PFSK-1 (cell line): ENCODE results near the gene VAV3.

Source experiments
- FOXP2 ChIP-seq: optimal IDR thresholded peaks from 2 replicates; pipeline ENCODE3; 2011; ENCODE audit warnings: borderline replicate concordance, control low read depth, inconsistent platforms; ENCODE audit not compliant: insufficient read depth; ENCODE audit errors: extremely low read length, extremely low read depth
- POLR2AphosphoS5 ChIP-seq: IDR thresholded peaks from 2 replicates; pipeline ENCODE4 v1.6.1; 2012; ENCODE audit warnings: low read depth, mild to moderate bottlenecking, control low read depth, low read length, moderate library complexity
- REST ChIP-seq, 2 experiments: IDR thresholded peaks; 2 replicates each; pipeline versions ENCODE4 v1.6.1 to v1.8.0; 2011 to 2012; ENCODE audit warnings: low read depth in 2 of 2, low read length in 2 of 2, control low read depth in 1 of 2, inconsistent platforms in 1 of 2, mild to moderate bottlenecking in 1 of 2, moderate library complexity in 1 of 2; ENCODE audit not compliant: insufficient read depth in 1 of 2
- SIN3A ChIP-seq: IDR thresholded peaks from 2 replicates; pipeline ENCODE4 v1.6.1; 2012; ENCODE audit warnings: mild to moderate bottlenecking, low read length, moderate library complexity, borderline replicate concordance; ENCODE audit not compliant: insufficient read depth
- TAF1 ChIP-seq: IDR thresholded peaks from 2 replicates; pipeline ENCODE4 v1.6.1; 2012; ENCODE audit warnings: low read length, control low read depth, borderline replicate concordance; ENCODE audit not compliant: insufficient read depth

The VAV3 gene

GRCh38 chr1:107538502-107538901, 426.5 kb downstream of the VAV3 start:
- TF ChIP-seq SIN3A = no peak
- no peak for TF ChIP-seq TAF1
- no peak for TF ChIP-seq POLR2AphosphoS5
- TF ChIP-seq FOXP2 = no peak
- TF ChIP-seq REST (IDR thresholded peaks at IDR 0.05; ENCODE audit: insufficient read depth in 1 of 2, low read depth in 2 of 2, low read length in 2 of 2) = no peak

DNA sequence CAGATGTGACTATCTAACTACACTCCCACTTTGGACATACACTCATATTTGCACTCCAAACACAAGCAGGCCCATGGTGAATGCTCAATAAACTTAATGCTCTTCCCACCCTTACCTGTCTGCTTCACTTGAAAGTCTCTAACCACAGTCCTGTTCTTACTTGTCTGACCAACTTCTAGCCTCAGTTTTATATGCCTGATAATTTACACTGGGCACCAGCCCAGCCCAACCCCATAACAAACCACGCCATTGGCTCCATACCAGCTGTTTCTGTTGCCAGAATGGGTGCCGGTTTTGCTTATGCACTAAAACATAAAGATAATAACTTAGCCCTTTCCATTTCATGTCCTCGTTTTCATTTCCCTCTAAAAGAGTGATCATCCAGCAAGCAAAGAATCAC, 428.7 kb downstream of the VAV3 start:
- TF ChIP-seq SIN3A (no peak), TAF1 (no peak), FOXP2 (no peak), REST (IDR thresholded peaks at IDR 0.05; ENCODE audit: insufficient read depth in 1 of 2, low read depth in 2 of 2, low read length in 2 of 2) (no peak), POLR2AphosphoS5 (no peak)

- no peak for TF ChIP-seq TAF1
- no peak for TF ChIP-seq SIN3A
- no peak for TF ChIP-seq REST (IDR thresholded peaks at IDR 0.05; ENCODE audit: insufficient read depth in 1 of 2, low read depth in 2 of 2, low read length in 2 of 2)
- TF ChIP-seq POLR2AphosphoS5 = no peak
- no peak for TF ChIP-seq FOXP2
Observed at GRCh38 chr1:107535091-107535490, 429.9 kb downstream of the VAV3 start.

- TF ChIP-seq REST (IDR thresholded peaks at IDR 0.05; ENCODE audit: insufficient read depth in 1 of 2, low read depth in 2 of 2, low read length in 2 of 2) = no peak
- TF ChIP-seq SIN3A = no peak
- no peak for TF ChIP-seq POLR2AphosphoS5
- TF ChIP-seq TAF1 = no peak
- TF ChIP-seq FOXP2 = no peak
Observed at GRCh38 chr1:107534632-107535031, 430.3 kb downstream of the VAV3 start.

- TF ChIP-seq REST (IDR thresholded peaks at IDR 0.05; ENCODE audit: insufficient read depth in 1 of 2, low read depth in 2 of 2, low read length in 2 of 2) (no peak), FOXP2 (no peak), TAF1 (no peak), POLR2AphosphoS5 (no peak), SIN3A (no peak)
Observed at GRCh38 chr1:107533436-107533835, 431.5 kb downstream of the VAV3 start.
